Measurements from ENCODE around the gene SPATA12.

The SPATA12 gene

DNA sequence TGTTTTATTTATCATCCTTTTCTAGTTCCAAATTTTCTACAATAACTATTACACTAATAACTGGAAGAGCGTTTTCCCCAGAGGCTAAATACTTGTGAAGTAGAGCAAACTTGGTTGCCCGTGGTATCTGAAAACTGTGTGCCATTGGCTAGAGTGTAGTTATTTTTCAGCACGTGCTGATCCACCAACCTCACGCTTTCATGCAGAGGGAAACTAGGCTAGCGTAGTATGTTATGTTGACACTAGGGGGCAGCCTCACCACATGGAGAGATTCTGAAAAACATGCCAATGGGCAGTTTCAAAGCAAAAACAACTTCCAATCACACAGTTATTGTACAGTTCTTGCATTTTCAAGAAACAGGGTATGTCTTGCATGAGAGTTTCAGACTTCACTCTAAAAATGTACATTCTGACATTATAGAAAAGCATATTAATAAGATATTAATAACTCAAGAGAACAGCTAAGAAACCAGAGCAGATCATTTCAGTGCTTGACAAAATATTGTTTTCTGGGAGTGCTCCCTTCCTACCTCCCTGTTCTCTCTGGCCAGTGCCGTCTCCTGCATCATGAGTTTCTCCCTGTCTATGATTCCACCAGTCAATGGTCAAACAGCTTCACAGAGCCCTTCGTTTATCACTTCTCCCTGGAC, 39.7 kb downstream of the SPATA12 start:
- TF ChIP-seq, protein P1, sequence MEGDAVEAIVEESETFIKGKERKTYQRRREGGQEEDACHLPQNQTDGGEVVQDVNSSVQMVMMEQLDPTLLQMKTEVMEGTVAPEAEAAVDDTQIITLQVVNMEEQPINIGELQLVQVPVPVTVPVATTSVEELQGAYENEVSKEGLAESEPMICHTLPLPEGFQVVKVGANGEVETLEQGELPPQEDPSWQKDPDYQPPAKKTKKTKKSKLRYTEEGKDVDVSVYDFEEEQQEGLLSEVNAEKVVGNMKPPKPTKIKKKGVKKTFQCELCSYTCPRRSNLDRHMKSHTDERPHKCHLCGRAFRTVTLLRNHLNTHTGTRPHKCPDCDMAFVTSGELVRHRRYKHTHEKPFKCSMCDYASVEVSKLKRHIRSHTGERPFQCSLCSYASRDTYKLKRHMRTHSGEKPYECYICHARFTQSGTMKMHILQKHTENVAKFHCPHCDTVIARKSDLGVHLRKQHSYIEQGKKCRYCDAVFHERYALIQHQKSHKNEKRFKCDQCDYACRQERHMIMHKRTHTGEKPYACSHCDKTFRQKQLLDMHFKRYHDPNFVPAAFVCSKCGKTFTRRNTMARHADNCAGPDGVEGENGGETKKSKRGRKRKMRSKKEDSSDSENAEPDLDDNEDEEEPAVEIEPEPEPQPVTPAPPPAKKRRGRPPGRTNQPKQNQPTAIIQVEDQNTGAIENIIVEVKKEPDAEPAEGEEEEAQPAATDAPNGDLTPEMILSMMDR (conservative IDR thresholded peaks at IDR 0.05; ENCODE audit: control insufficient read depth, insufficient read depth, low read depth, low read length): peak; percentile 92
- peak; percentile 74 for DNase-seq (ENCODE audit: low read depth)
- H3K4me3 ChIP-seq (ENCODE audit: control insufficient read depth, low read depth, low read length): no peak overlapping the region

DNA sequence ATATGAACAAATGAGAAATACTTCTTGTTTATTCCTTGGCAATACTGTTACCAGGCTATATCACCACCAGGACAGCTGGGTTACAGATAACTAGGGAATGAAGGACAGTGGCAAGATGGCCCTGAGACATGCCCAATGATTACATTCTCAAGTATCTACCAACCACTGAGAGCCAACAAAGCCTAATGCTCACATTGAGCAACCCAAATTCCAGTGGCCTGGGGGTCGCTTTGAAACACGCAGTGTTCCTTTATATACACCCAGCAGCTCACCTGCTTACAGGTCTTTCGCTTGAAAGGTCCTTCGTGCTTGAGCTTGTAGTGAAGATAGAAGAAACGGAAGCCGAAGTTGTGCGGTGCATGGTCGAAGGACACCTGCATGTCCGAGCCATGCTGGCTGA, 45.1 kb downstream of the SPATA12 start:
- TF ChIP-seq, protein P1 (conservative IDR thresholded peaks at IDR 0.05; ENCODE audit: control insufficient read depth, insufficient read depth, low read depth, low read length): no peak
- no peak for DNase-seq (ENCODE audit: low read depth)
- H3K4me3 ChIP-seq (ENCODE audit: control insufficient read depth, low read depth, low read length): no peak overlapping the region

DNA sequence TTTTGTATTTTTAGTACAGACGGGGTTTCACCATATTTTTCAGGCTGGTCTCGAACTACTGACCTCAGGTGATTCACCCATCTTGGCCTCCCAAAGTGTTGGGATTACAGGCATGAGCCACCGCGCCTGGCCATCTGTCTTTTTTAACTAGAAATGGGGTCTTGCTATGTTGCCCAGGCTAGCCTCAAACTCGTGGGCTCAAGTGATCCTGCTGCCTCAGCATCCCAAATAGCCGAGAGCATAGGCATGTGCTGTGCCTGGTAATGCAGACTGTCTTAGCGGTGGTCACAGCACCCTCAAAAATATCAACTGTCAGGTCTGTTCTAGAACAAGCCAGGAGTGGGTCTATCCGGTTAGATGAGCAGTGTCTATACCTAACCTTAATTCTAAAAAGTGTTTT, 48.2 kb downstream of the SPATA12 start:
- H3K4me3 ChIP-seq (ENCODE audit: control insufficient read depth, low read depth, low read length): no peak overlapping the region
- DNase-seq (ENCODE audit: low read depth): no peak
- TF ChIP-seq, protein P1 (conservative IDR thresholded peaks at IDR 0.05; ENCODE audit: control insufficient read depth, insufficient read depth, low read depth, low read length): no peak

DNA sequence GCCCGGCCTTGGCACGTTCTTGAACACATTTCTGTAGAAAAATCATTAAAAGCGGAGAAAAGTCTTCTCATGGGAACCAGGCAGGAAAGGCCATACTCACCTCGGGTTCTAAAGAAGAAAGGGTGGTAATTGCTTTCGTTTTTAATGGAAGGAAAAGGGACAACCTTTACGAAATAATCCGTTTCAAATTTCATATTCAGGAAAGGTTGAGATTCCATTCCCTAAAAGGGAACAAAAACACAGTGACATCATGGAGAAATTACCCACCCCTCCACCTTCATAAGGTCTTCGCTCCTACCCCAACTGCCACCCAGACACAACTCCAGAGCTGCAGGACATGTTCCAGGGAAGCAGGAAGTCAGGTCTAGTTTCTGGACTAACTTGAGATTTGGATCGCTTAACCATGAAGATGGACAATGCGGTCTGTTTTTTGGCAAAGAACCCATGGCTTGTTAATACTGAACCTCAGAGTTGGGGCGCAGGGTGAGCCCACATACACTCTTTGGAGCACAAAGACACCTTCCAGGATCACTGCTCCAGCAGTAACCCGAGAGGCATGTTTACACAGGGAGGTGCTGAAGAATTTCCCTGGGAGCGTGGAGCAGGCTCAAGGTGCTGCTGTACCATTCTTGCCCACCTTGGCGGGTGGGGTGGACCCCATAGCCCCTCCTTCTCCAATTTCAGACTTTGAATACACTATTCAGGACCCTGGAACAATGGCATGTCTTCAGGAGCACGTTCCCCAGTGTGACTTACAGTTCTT, 49.2 kb downstream of the SPATA12 start:
- H3K4me3 ChIP-seq (ENCODE audit: control insufficient read depth, low read depth, low read length): no peak overlapping the region
- DNase-seq (ENCODE audit: low read depth): no peak
- TF ChIP-seq, protein P1 (conservative IDR thresholded peaks at IDR 0.05; ENCODE audit: control insufficient read depth, insufficient read depth, low read depth, low read length): no peak

DNA sequence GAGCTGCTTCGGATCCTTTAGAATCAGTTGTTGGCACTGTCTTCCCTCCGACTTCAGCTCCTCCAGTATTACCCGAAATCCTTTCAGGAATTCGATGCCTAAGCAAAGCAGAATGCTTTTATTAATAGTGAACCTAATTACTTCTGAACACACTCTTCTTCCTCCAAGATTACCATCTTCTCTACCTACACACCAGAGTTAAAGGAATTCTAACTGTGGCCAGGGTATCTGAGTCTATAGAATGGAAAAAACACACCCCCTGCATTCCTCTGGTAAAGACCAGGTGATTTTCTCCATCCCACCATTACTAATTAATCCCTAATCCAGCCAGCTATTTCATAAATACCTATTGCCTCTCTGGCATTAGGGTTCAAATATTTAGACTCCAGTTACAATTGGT, 49.8 kb downstream of the SPATA12 start:
- TF ChIP-seq, protein P1 (conservative IDR thresholded peaks at IDR 0.05; ENCODE audit: control insufficient read depth, insufficient read depth, low read depth, low read length): no peak
- DNase-seq (ENCODE audit: low read depth): no peak
- no peak overlapping the region for H3K4me3 ChIP-seq (ENCODE audit: control insufficient read depth, low read depth, low read length)

DNA sequence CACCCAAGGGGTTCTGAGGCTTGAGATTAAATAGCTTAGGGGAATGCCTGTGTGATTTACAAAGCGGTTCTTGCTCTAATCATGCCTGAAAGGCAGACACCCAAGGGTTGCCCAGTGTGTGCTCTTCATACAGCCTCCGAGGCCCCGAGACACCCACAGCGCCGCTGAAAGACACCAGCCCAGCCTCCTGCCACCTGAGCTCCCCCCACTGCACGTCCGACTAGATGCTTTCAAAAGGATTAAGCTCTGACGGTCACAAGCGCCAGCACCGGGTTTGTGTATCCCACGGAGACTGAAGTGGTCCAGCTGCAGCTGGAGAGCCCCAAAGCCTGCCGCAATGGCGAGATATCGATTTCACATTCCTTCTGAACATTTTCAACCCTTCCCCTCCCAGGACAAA, 50.3 kb downstream of the SPATA12 start:
- DNase-seq (ENCODE audit: low read depth): no peak
- TF ChIP-seq, protein P1 (conservative IDR thresholded peaks at IDR 0.05; ENCODE audit: control insufficient read depth, insufficient read depth, low read depth, low read length): no peak
- H3K4me3 ChIP-seq (ENCODE audit: control insufficient read depth, low read depth, low read length): no peak overlapping the region
